Liver (tissue), 9 donors: Measurements from ENCODE around the gene EGFR. TPM values are rescaled to one million over a fixed set of nuclear protein-coding genes. Genes with fewer than 3 reads are reported as not detected.

Source experiments
- DNase-seq: peaks from one replicate; pipeline ENCODE4 v3.0.0-alpha.2; 2017; ENCODE audit warnings: low spot score
- H3K27ac ChIP-seq, 2 donors: one replicate each; pipeline ENCODE4 v1.7.0; 2013; ENCODE audit warnings: inconsistent platforms in 2 of 2, low read length in 2 of 2, control low read depth in 1 of 2, low read depth in 1 of 2, mild to moderate bottlenecking in 1 of 2
- H3K27me3 ChIP-seq, 4 donors: one replicate each; pipeline versions ENCODE4 v1.6.1 to v1.7.0; 2013; ENCODE audit warnings: low read length in 3 of 4, inconsistent platforms in 1 of 4, mild to moderate bottlenecking in 1 of 4, moderate library complexity in 1 of 4; ENCODE audit not compliant: control insufficient read depth in 4 of 4, insufficient read depth in 4 of 4
- H3K36me3 ChIP-seq, 4 donors: one replicate each; pipeline versions ENCODE4 v1.6.1 to v1.7.0; 2013; ENCODE audit warnings: low read length in 3 of 4, mild to moderate bottlenecking in 3 of 4, low read depth in 1 of 4, moderate library complexity in 1 of 4; ENCODE audit not compliant: control insufficient read depth in 4 of 4, insufficient read depth in 3 of 4
- H3K4me1 ChIP-seq, 4 donors: one replicate each; pipeline versions ENCODE4 v1.6.1 to v1.7.0; 2013; ENCODE audit warnings: low read length in 3 of 4, mild to moderate bottlenecking in 3 of 4, moderate library complexity in 1 of 4; ENCODE audit not compliant: control insufficient read depth in 4 of 4, insufficient read depth in 4 of 4
- H3K4me3 ChIP-seq, 3 donors: one replicate each; pipeline versions ENCODE4 v1.6.1 to v1.7.0; 2013; ENCODE audit warnings: low read length in 3 of 3, control low read depth in 1 of 3, low read depth in 1 of 3, mild to moderate bottlenecking in 1 of 3
- H3K9ac ChIP-seq, 2 donors: one replicate each; pipeline ENCODE4 v1.7.0; 2013; ENCODE audit warnings: low read length in 2 of 2, mild to moderate bottlenecking in 2 of 2, moderate library complexity in 2 of 2, control low read depth in 1 of 2, low read depth in 1 of 2
- H3K9me3 ChIP-seq, 4 donors: one replicate each; pipeline versions ENCODE4 v1.6.1 to v1.7.0; 2013; ENCODE audit warnings: low read length in 3 of 4; ENCODE audit not compliant: control insufficient read depth in 4 of 4
- EGR1 ChIP-seq, 2 donors: IDR thresholded peaks; 2 replicates each; pipeline ENCODE4 v1.6.1; 2016 to 2018; ENCODE audit warnings: antibody characterized with exemption in 2 of 2, low read depth in 2 of 2
- FOXA1 ChIP-seq: IDR thresholded peaks from 2 replicates; pipeline ENCODE4 v1.6.1; 2016; ENCODE audit warnings: antibody characterized with exemption
- FOXA2 ChIP-seq: IDR thresholded peaks from 2 replicates; pipeline ENCODE4 v1.6.1; 2016; ENCODE audit warnings: antibody characterized with exemption
- GABPA ChIP-seq, 2 donors: IDR thresholded peaks in 1 of 2; conservative IDR thresholded peaks in 1 of 2; 2 replicates each; pipeline ENCODE4 v1.6.1; 2016; ENCODE audit warnings: antibody characterized with exemption in 2 of 2, mild to moderate bottlenecking in 1 of 2, moderate library complexity in 1 of 2
- HNF4A ChIP-seq, 2 donors: conservative IDR thresholded peaks; 2 replicates each; pipeline ENCODE4 v1.6.1; 2016; ENCODE audit warnings: antibody characterized with exemption in 2 of 2, mild to moderate bottlenecking in 2 of 2
- HNF4G ChIP-seq: IDR thresholded peaks from 2 replicates; pipeline ENCODE4 v1.6.1; 2016; ENCODE audit warnings: antibody characterized with exemption
- JUND ChIP-seq, 2 donors: IDR thresholded peaks; 2 replicates each; pipeline ENCODE4 v1.6.1; 2016; ENCODE audit warnings: antibody characterized with exemption in 2 of 2
- NR2F2 ChIP-seq: IDR thresholded peaks from 2 replicates; pipeline ENCODE4 v1.6.1; 2016; ENCODE audit warnings: antibody characterized with exemption
- RAD21 ChIP-seq, 2 donors: IDR thresholded peaks; 2 replicates each; pipeline ENCODE4 v1.6.1; 2016; ENCODE audit warnings: antibody characterized with exemption in 2 of 2, mild to moderate bottlenecking in 2 of 2
- SP1 ChIP-seq: IDR thresholded peaks from 2 replicates; pipeline ENCODE4 v1.6.1; 2018; ENCODE audit warnings: antibody characterized with exemption, mild to moderate bottlenecking
- TAF1 ChIP-seq: conservative IDR thresholded peaks from 2 replicates; pipeline ENCODE4 v1.6.1; 2016; ENCODE audit warnings: antibody characterized with exemption, mild to moderate bottlenecking
- YY1 ChIP-seq: IDR thresholded peaks from 2 replicates; pipeline ENCODE4 v1.6.1; 2016; ENCODE audit warnings: antibody characterized with exemption, mild to moderate bottlenecking
- WGBS: extraction: QIAGEN DNeasy Blood & Tissue Kit; methylation state at CpG from one replicate; pipeline ENCODE4 v1.1.7; 2013; 5-methylcytosine and 5-hydroxymethylcytosine counted together
- polyA plus RNA-seq, 2 donors: library from polyadenylated mRNA; stranded (reverse) in 1 of 2; unstranded in 1 of 2; fragments of 200-250 nt in 1 of 2; fragments of >200 nt in 1 of 2; fragmentation: Nextera tagmentation in 1 of 2; extraction: Ambion mirVana in 1 of 2; gene quantifications; one replicate each; pipeline versions ENCODE4 v1.2.1 to v1.2.3, GENCODE V29; 2013 to 2015
- total RNA-seq, 2 donors: library from RNA; depleted of rRNA; stranded (reverse); fragments of >200 nt; gene quantifications; one replicate each; pipeline ENCODE4 v1.2.3, GENCODE V29; 2014
- TF ChIP-seq, protein P1 (sequence below): fragments of 150-350 bp; IDR thresholded peaks from 2 replicates; pipeline ENCODE4 v1.5.1; 2017; ENCODE audit warnings: improper control_type of control experiment, low read depth, low read length; ENCODE audit not compliant: missing input control
- TF ChIP-seq, protein P2 (sequence below): IDR thresholded peaks from 2 replicates; pipeline ENCODE4 v1.6.1; 2016; ENCODE audit warnings: antibody characterized with exemption
- TF ChIP-seq, protein P3 (sequence below): IDR thresholded peaks from 2 replicates; pipeline ENCODE4 v1.6.1; 2016; ENCODE audit warnings: antibody characterized with exemption, mild to moderate bottlenecking
- TF ChIP-seq, protein P4 (sequence below): IDR thresholded peaks from 2 replicates; pipeline ENCODE4 v1.6.1; 2016; ENCODE audit warnings: antibody characterized with exemption
- TF ChIP-seq, protein P5 (sequence below): IDR thresholded peaks from 2 replicates; pipeline ENCODE4 v1.6.1; 2016; ENCODE audit warnings: antibody characterized with exemption
- donor health status: healthy.
- donor health status: healthy.
- donor health status: healthy.
- donor health status: healthy.
- donor health status: healthy.

EGFR gene
- total and polyA plus RNA-seq, 4 donors: 22.6 to 37.0 (median 27.7) TPM

DNA sequence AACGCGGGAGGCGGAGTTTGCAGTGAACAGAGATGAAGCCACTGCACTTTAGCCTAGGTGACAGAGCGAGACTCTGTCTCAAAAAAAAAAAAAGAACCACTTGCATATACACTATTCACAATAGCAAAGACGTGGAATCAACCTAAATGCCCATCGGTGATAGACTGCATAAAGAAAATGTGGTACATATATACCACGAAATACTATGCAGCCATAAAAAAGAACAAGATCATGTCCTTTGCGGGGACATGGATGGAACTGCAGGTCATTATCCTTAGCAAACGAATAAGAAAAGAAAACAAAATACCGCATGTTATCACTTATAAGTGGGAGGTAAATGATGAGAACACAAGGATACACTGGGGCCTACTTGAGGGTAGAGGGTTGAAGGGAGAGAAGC lies 39.5 kb downstream of the EGFR start:
- Histone ChIP-seq H3K36me3 (no peaks in the 10 kb centered on the region), H3K27ac (no peak overlapping the region), H3K9me3 (no peaks in the 10 kb centered on the region), H3K27me3 (no peaks in the 10 kb centered on the region), H3K9ac (no peak overlapping the region), H3K4me3 (no peak overlapping the region), H3K4me1 (peaks cover 3 to 17% (median 11%) of the 10 kb centered on the region in 4 donors)
- 95% methylated on average over 10 of the region's 10 CpGs for WGBS
- no peak for TF ChIP-seq HNF4G
- no peak for TF ChIP-seq HNF4A (conservative IDR thresholded peaks at IDR 0.05)
- no peak for TF ChIP-seq GABPA (IDR thresholded peaks at IDR 0.05 in 1 of 2, conservative IDR thresholded peaks at IDR 0.05 in 1 of 2)
- TF ChIP-seq, protein P1, sequence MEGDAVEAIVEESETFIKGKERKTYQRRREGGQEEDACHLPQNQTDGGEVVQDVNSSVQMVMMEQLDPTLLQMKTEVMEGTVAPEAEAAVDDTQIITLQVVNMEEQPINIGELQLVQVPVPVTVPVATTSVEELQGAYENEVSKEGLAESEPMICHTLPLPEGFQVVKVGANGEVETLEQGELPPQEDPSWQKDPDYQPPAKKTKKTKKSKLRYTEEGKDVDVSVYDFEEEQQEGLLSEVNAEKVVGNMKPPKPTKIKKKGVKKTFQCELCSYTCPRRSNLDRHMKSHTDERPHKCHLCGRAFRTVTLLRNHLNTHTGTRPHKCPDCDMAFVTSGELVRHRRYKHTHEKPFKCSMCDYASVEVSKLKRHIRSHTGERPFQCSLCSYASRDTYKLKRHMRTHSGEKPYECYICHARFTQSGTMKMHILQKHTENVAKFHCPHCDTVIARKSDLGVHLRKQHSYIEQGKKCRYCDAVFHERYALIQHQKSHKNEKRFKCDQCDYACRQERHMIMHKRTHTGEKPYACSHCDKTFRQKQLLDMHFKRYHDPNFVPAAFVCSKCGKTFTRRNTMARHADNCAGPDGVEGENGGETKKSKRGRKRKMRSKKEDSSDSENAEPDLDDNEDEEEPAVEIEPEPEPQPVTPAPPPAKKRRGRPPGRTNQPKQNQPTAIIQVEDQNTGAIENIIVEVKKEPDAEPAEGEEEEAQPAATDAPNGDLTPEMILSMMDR: no peak
- TF ChIP-seq FOXA2: no peak
- no peak for TF ChIP-seq RAD21 (IDR thresholded peaks at IDR 0.05)
- no peak for TF ChIP-seq JUND (IDR thresholded peaks at IDR 0.05)
- TF ChIP-seq SP1: no peak
- no peak for TF ChIP-seq YY1
- TF ChIP-seq FOXA1: no peak
- TF ChIP-seq NR2F2: no peak
- TF ChIP-seq, protein P2, sequence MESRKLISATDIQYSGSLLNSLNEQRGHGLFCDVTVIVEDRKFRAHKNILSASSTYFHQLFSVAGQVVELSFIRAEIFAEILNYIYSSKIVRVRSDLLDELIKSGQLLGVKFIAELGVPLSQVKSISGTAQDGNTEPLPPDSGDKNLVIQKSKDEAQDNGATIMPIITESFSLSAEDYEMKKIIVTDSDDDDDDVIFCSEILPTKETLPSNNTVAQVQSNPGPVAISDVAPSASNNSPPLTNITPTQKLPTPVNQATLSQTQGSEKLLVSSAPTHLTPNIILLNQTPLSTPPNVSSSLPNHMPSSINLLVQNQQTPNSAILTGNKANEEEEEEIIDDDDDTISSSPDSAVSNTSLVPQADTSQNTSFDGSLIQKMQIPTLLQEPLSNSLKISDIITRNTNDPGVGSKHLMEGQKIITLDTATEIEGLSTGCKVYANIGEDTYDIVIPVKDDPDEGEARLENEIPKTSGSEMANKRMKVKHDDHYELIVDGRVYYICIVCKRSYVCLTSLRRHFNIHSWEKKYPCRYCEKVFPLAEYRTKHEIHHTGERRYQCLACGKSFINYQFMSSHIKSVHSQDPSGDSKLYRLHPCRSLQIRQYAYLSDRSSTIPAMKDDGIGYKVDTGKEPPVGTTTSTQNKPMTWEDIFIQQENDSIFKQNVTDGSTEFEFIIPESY: no peak
- TF ChIP-seq, protein P3, sequence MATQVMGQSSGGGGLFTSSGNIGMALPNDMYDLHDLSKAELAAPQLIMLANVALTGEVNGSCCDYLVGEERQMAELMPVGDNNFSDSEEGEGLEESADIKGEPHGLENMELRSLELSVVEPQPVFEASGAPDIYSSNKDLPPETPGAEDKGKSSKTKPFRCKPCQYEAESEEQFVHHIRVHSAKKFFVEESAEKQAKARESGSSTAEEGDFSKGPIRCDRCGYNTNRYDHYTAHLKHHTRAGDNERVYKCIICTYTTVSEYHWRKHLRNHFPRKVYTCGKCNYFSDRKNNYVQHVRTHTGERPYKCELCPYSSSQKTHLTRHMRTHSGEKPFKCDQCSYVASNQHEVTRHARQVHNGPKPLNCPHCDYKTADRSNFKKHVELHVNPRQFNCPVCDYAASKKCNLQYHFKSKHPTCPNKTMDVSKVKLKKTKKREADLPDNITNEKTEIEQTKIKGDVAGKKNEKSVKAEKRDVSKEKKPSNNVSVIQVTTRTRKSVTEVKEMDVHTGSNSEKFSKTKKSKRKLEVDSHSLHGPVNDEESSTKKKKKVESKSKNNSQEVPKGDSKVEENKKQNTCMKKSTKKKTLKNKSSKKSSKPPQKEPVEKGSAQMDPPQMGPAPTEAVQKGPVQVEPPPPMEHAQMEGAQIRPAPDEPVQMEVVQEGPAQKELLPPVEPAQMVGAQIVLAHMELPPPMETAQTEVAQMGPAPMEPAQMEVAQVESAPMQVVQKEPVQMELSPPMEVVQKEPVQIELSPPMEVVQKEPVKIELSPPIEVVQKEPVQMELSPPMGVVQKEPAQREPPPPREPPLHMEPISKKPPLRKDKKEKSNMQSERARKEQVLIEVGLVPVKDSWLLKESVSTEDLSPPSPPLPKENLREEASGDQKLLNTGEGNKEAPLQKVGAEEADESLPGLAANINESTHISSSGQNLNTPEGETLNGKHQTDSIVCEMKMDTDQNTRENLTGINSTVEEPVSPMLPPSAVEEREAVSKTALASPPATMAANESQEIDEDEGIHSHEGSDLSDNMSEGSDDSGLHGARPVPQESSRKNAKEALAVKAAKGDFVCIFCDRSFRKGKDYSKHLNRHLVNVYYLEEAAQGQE: no peak
- TF ChIP-seq TAF1: no peak
- TF ChIP-seq, protein P4, sequence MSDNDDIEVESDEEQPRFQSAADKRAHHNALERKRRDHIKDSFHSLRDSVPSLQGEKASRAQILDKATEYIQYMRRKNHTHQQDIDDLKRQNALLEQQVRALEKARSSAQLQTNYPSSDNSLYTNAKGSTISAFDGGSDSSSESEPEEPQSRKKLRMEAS: no peak
- no peak for TF ChIP-seq EGR1 (IDR thresholded peaks at IDR 0.05; ENCODE audit: low read depth in 2 of 2)
- DNase-seq: no peak

DNA sequence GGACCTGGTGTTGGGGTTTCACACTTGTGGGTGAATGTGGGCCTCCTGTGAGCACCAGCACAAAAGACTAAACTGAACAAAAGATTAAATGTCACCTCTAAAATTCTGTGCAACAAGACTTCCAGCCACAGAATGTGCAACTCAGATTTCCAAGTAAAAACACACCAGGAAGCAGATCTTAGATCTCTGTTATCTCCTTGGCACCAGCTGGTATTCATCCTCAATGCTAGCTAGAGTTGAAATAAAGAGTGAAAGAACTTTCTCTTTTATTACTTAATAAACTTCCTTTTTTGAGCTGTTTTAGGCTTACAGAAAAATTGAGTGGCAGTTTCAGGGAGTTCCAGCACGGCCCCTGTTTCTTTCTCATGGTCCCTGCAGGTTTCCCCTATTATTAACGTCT lies 40.2 kb downstream of the EGFR start:
- Histone ChIP-seq H3K27me3 (no peaks in the 10 kb centered on the region), H3K36me3 (no peaks in the 10 kb centered on the region), H3K9ac (no peak overlapping the region), H3K4me3 (no peak overlapping the region), H3K27ac (no peak overlapping the region), H3K4me1 (peaks cover 3 to 17% (median 11%) of the 10 kb centered on the region in 4 donors), H3K9me3 (no peaks in the 10 kb centered on the region)
- TF ChIP-seq, protein P5, sequence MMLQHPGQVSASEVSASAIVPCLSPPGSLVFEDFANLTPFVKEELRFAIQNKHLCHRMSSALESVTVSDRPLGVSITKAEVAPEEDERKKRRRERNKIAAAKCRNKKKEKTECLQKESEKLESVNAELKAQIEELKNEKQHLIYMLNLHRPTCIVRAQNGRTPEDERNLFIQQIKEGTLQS: no peak
- no peak for TF ChIP-seq SP1
- WGBS: 81% methylated on average over 2 of the region's 2 CpGs
- no peak for DNase-seq
